ENCODE measurements around the gene ARRDC1. TPM values are rescaled to one million over a fixed set of nuclear protein-coding genes. Genes with fewer than 3 reads are reported as not detected.

Gene ARRDC1
- total RNA-seq, 2 donors from 2014 or later, result 40.5 to 56.4 TPM

- H3K4me3 ChIP-seq, result no peak overlapping the region
Measured at GRCh38 chr9:137658781-137659180, 53.3 kb downstream of the ARRDC1 start.

GRCh38 chr9:137660144-137660543, 54.7 kb downstream of the ARRDC1 start:
- no peak for DNase-seq (ENCODE audit: low spot score)
- Histone ChIP-seq H3K4me3 (no peak overlapping the region), H3K27ac (no peak overlapping the region), H3K36me3 (no peaks in the 10 kb centered on the region), H3K4me1 (ENCODE audit: control insufficient read depth in 1 of 2, low read depth in 2 of 2) (peaks cover 12 to 20% of the 10 kb centered on the region in 2 donors), H3K9me3 (no peaks in the 10 kb centered on the region), H3K27me3 (replicated peaks; ENCODE audit: insufficient read depth) (no peaks in the 10 kb centered on the region)
- no peak for ATAC-seq (ENCODE audit: insufficient number of reproducible peaks, low FRiP score, low read depth)
- TF ChIP-seq CTCF (IDR thresholded peaks at IDR 0.05), result no peak

More at GRCh38 chr9:137658781-137659180, 53.3 kb downstream of the ARRDC1 start:
- no peak for TF ChIP-seq CTCF (IDR thresholded peaks at IDR 0.05)
- no peak for ATAC-seq (ENCODE audit: insufficient number of reproducible peaks, low FRiP score, low read depth)
- peaks cover 12 to 20% of the 10 kb centered on the region in 2 donors for H3K4me1 ChIP-seq (ENCODE audit: control insufficient read depth in 1 of 2, low read depth in 2 of 2)
- no peak for DNase-seq (ENCODE audit: low spot score)
- no peaks in the 10 kb centered on the region for H3K36me3 ChIP-seq
- no peaks in the 10 kb centered on the region for H3K27me3 ChIP-seq (replicated peaks; ENCODE audit: insufficient read depth)
- no peak overlapping the region for H3K27ac ChIP-seq
- H3K9me3 ChIP-seq, result no peaks in the 10 kb centered on the region

DNA sequence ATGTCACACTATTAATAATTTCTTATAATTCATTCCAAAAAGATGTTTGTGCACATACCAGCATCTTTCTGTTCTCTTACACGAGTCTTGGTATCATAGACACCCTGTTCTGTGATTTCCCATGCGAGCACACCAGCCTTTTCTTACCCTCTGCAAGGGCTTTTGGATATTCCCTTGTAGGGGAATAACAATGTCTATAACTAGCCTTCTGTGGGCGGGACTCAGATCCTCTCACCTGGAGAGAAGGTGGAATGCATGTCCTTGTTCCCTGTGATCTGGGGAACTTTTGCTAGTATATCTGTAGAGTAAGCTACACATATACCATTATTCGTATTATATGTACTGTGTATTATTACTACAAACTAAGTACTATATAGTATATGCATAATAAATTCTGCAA, 58.1 kb downstream of the ARRDC1 start:
- H3K36me3 ChIP-seq, result no peaks in the 10 kb centered on the region
- H3K4me3 ChIP-seq, result no peak overlapping the region
- no peak for DNase-seq (ENCODE audit: low spot score)
- no peaks in the 10 kb centered on the region for H3K9me3 ChIP-seq
- H3K27me3 ChIP-seq (replicated peaks; ENCODE audit: insufficient read depth), result no peaks in the 10 kb centered on the region
- H3K4me1 ChIP-seq (ENCODE audit: control insufficient read depth in 1 of 2, low read depth in 2 of 2), result peaks cover 12 to 30% of the 10 kb centered on the region in 2 donors
- no peak overlapping the region for H3K27ac ChIP-seq
- TF ChIP-seq CTCF (IDR thresholded peaks at IDR 0.05), result no peak
- ATAC-seq (ENCODE audit: insufficient number of reproducible peaks, low FRiP score, low read depth), result no peak

DNA sequence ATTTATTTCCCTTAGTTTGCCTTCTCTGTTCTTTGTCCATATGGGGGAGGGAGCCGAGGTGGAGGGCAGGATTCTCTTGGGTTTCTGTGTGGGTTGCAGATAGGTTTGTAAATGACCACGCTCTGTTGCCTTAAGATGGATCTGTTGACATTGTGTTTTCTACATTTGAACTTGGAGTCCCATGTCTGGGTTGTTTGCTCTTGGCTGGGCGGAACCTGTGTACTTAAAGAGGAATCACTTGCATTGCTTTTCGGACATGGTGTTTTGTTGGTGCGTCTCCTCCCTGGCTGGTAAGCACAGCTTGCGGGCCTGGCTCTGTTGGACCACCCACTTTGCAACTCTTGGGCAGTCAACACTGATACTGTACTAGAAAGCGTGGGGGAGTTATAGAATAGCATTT, 59.2 kb downstream of the ARRDC1 start:
- no peaks in the 10 kb centered on the region for H3K9me3 ChIP-seq
- H3K27me3 ChIP-seq (replicated peaks; ENCODE audit: insufficient read depth), result no peaks in the 10 kb centered on the region
- no peak for DNase-seq (ENCODE audit: low spot score)
- peaks cover 12 to 29% of the 10 kb centered on the region in 2 donors for H3K4me1 ChIP-seq (ENCODE audit: control insufficient read depth in 1 of 2, low read depth in 2 of 2)
- no peak overlapping the region for H3K4me3 ChIP-seq
- H3K36me3 ChIP-seq, result no peaks in the 10 kb centered on the region
- TF ChIP-seq CTCF (IDR thresholded peaks at IDR 0.05), result no peak
- H3K27ac ChIP-seq, result no peak overlapping the region
- ATAC-seq (ENCODE audit: insufficient number of reproducible peaks, low FRiP score, low read depth), result no peak

Other genes with a start within 250 kb of the ARRDC1 start
- 10 to 100 TPM; 22.7 to 29.4 TPM for gene EXD3, start 182.5 kb upstream of the ARRDC1 start, total RNA-seq
- 1 to 10 TPM; 3.5 to 9.6 TPM for gene NOXA1, start 182.3 kb upstream of the ARRDC1 start, total RNA-seq
- not detected for gene ENTPD8, start 164.3 kb upstream of the ARRDC1 start, total RNA-seq
- 100 to 1,000 TPM; 168 to 251 TPM for gene NSMF, start 146.4 kb upstream of the ARRDC1 start, total RNA-seq
- gene PNPLA7, start 55.3 kb upstream of the ARRDC1 start, total RNA-seq, result 10 to 100 TPM; 12.7 to 21.4 TPM
- 10 to 100 TPM; 23.5 to 54.3 TPM for gene MRPL41, start 53.8 kb upstream of the ARRDC1 start, total RNA-seq
- gene DPH7, start 26.8 kb upstream of the ARRDC1 start, total RNA-seq, result 10 to 100 TPM; 36.8 to 43.7 TPM
- 10 to 100 TPM; 10.8 to 14.1 TPM for gene ZMYND19, start 15.2 kb upstream of the ARRDC1 start, total RNA-seq
- gene EHMT1, start 13.3 kb downstream of the ARRDC1 start, total RNA-seq, result 100 to 1,000 TPM in 1 of 2 donors, 10 to 100 TPM in 1; 67.6 to 150 TPM

Measured in thoracic aorta (tissue), 2 donors.